Neural progenitor cell (in vitro differentiated cells): ENCODE results near the gene MAP2.

ENCODE experiments used
- CTCF ChIP-seq: fragments of 200-600 bp; sonication (generic); IDR thresholded peaks from 2 replicates; pipeline ENCODE4 v1.5.1; 2017; ENCODE audit warnings: antibody characterized with exemption, mild to moderate bottlenecking
- EZH2 ChIP-seq: fragments of 200-600 bp; sonication (generic); IDR thresholded peaks from 2 replicates; pipeline ENCODE4 v1.6.1; 2017; ENCODE audit warnings: antibody characterized with exemption, mild to moderate bottlenecking, moderate library complexity

- TF ChIP-seq EZH2 (no peak), CTCF (no peak)
Observed at GRCh38 chr2:209584915-209585314, 161.1 kb downstream of the MAP2 start.
